Measurements from ENCODE around the gene MYL6. TPM values are rescaled to one million over a fixed set of nuclear protein-coding genes. Genes with fewer than 3 reads are reported as not detected.

The MYL6 gene
- total RNA-seq, 1 experiment from 2014 or later: 789 TPM

DNA sequence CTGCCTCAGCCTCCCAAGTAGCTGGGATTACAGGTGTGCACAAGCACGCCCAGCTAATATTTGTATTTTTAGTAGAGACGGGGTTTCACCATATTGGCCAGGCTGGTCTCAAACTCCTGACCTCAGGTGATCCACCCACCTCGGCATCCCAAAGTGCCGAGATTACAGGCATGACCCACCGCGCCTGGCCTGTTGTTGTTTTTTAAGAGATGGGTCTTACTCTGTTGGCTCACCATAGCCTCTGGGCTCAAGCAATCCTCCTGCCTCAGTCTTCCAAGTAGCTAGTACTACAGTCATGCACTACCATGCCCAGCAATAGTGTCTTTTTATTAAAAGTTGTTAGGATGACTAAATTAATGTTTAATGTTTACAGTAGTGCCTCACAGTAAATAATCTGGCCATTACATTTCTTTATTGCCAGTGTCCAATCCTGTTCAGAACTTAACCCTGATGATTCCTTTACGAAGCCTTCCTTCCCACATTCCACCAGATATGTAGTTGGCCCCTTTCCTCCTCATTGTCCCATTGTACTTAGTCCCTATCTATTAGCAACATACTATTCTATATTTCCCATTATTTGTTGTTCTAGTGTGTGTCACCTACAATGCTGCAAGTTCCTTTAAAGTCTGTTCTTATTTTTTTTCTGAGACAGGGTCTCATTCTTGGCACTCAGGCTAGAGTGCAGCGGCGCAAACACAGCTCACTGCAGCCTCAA is 39.9 kb downstream of the MYL6 start:
- peaks cover 9% of the 10 kb centered on the region for H3K4me1 ChIP-seq (ENCODE audit: insufficient read depth, low read length, poor library complexity, severe bottlenecking)
- no TSS peak for BruUV-seq (replicated peaks)
- H3K9me3 ChIP-seq (ENCODE audit: low read depth, low read length, poor library complexity, severe bottlenecking): no peaks in the 10 kb centered on the region
- intact Hi-C loops (cut with micrococcal nuclease; ENCODE audit: unreplicated experiment): no loop called here
- DNase-seq (ENCODE audit: low spot score): no peak
- CTCF ChIA-PET: interaction anchor here (0.6 kb wide), 1 partner anchor 29 kb away, joined by 3 read pairs; no protein-coding TSS in a partner anchor
- H3K27ac ChIP-seq (ENCODE audit: low read depth, low read length, poor library complexity, severe bottlenecking): no peak overlapping the region
- TF ChIP-seq, protein P1, sequence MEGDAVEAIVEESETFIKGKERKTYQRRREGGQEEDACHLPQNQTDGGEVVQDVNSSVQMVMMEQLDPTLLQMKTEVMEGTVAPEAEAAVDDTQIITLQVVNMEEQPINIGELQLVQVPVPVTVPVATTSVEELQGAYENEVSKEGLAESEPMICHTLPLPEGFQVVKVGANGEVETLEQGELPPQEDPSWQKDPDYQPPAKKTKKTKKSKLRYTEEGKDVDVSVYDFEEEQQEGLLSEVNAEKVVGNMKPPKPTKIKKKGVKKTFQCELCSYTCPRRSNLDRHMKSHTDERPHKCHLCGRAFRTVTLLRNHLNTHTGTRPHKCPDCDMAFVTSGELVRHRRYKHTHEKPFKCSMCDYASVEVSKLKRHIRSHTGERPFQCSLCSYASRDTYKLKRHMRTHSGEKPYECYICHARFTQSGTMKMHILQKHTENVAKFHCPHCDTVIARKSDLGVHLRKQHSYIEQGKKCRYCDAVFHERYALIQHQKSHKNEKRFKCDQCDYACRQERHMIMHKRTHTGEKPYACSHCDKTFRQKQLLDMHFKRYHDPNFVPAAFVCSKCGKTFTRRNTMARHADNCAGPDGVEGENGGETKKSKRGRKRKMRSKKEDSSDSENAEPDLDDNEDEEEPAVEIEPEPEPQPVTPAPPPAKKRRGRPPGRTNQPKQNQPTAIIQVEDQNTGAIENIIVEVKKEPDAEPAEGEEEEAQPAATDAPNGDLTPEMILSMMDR (conservative IDR thresholded peaks at IDR 0.05; ENCODE audit: low read depth, low read length): no peak
- TF ChIP-seq EZH2 (IDR thresholded peaks at IDR 0.05; ENCODE audit: borderline replicate concordance, low read depth, low read length, poor library complexity, severe bottlenecking): no peak
- H3K36me3 ChIP-seq (ENCODE audit: insufficient read depth, low read length, poor library complexity, severe bottlenecking): no peaks in the 10 kb centered on the region
- H3K27me3 ChIP-seq (replicated peaks; ENCODE audit: insufficient read depth, low read depth, low read length, poor library complexity): no peaks in the 10 kb centered on the region
- H3K4me3 ChIP-seq (ENCODE audit: low read depth, low read length, poor library complexity, severe bottlenecking): no peak overlapping the region
- POLR2A ChIA-PET (ENCODE audit: low non-redundant PET): no interaction called here

- TF ChIP-seq, protein P1 (conservative IDR thresholded peaks at IDR 0.05; ENCODE audit: low read depth, low read length): no peak
- no peak for TF ChIP-seq EZH2 (IDR thresholded peaks at IDR 0.05; ENCODE audit: borderline replicate concordance, low read depth, low read length, poor library complexity, severe bottlenecking)
- ChIA-PET POLR2A (ENCODE audit: low non-redundant PET) (no interaction called here), CTCF (interaction anchor here (0.6 to 0.8 kb wide), 2 partner anchors 9 to 28 kb away, joined by 3 read pairs; partner anchors contain the start of gene SMARCC2)
- intact Hi-C loops (cut with micrococcal nuclease; ENCODE audit: unreplicated experiment): no loop called here
- H3K27me3 ChIP-seq (replicated peaks; ENCODE audit: insufficient read depth, low read depth, low read length, poor library complexity): no peaks in the 10 kb centered on the region
- no peak overlapping the region for H3K4me3 ChIP-seq (ENCODE audit: low read depth, low read length, poor library complexity, severe bottlenecking)
- no peaks in the 10 kb centered on the region for H3K9me3 ChIP-seq (ENCODE audit: low read depth, low read length, poor library complexity, severe bottlenecking)
- H3K4me1 ChIP-seq (ENCODE audit: insufficient read depth, low read length, poor library complexity, severe bottlenecking): peaks cover 9% of the 10 kb centered on the region
- no peak for DNase-seq (ENCODE audit: low spot score)
- no peak overlapping the region for H3K27ac ChIP-seq (ENCODE audit: low read depth, low read length, poor library complexity, severe bottlenecking)
- no TSS peak for BruUV-seq (replicated peaks)
- H3K36me3 ChIP-seq (ENCODE audit: insufficient read depth, low read length, poor library complexity, severe bottlenecking): no peaks in the 10 kb centered on the region
These were observed 40.7 kb downstream of the MYL6 start for GRCh38 chr12:56198836-56199235.

- no peak for DNase-seq (ENCODE audit: low spot score)
- ChIA-PET POLR2A (ENCODE audit: low non-redundant PET) (no interaction called here), CTCF (no interaction called here)
- BruUV-seq (replicated peaks): no TSS peak
- Histone ChIP-seq H3K27ac (ENCODE audit: low read depth, low read length, poor library complexity, severe bottlenecking) (no peak overlapping the region), H3K4me3 (ENCODE audit: low read depth, low read length, poor library complexity, severe bottlenecking) (no peak overlapping the region), H3K4me1 (ENCODE audit: insufficient read depth, low read length, poor library complexity, severe bottlenecking) (peaks cover 5% of the 10 kb centered on the region), H3K27me3 (replicated peaks; ENCODE audit: insufficient read depth, low read depth, low read length, poor library complexity) (no peaks in the 10 kb centered on the region), H3K9me3 (ENCODE audit: low read depth, low read length, poor library complexity, severe bottlenecking) (no peaks in the 10 kb centered on the region), H3K36me3 (ENCODE audit: insufficient read depth, low read length, poor library complexity, severe bottlenecking) (peaks cover 20% of the 10 kb centered on the region)
- no peak for TF ChIP-seq EZH2 (IDR thresholded peaks at IDR 0.05; ENCODE audit: borderline replicate concordance, low read depth, low read length, poor library complexity, severe bottlenecking)
- TF ChIP-seq, protein P1 (conservative IDR thresholded peaks at IDR 0.05; ENCODE audit: low read depth, low read length): no peak
- intact Hi-C loops (cut with micrococcal nuclease; ENCODE audit: unreplicated experiment): no loop called here
These were observed 44.2 kb downstream of the MYL6 start for GRCh38 chr12:56202366-56202765.
